22Rv1 (cell line): ENCODE data around the gene NRXN3.

Experiments used
- ZFX ChIP-seq: fragments of 450-650 bp; IDR thresholded peaks from 2 replicates; pipeline ENCODE4 v1.6.1; 2017; ENCODE audit warnings: antibody characterized with exemption, borderline replicate concordance
- TF ChIP-seq, protein P1 (sequence below): fragments of 450-650 bp; IDR thresholded peaks from 2 replicates; pipeline ENCODE4 v1.5.1; 2017; ENCODE audit warnings: mild to moderate bottlenecking

DNA sequence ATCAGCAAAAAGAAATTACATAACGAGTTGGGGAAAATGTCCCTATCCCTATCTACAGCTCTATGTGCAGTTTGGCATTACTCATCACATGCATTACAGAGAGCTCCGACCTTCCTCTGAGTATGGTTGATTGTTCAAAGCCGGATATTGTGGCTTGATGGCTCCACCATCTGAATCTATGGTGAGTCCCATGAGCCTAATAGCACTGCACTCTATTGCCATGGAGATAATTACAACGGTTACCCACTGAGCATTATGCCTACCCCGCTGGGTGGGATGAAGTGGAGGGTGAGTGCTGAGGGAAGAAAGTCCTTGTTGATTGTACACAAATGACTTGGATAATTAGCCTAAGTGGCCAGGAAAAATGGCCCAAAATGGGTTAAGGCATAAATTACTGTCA is 800.5 kb downstream of the NRXN3 start:
- TF ChIP-seq, protein P1, sequence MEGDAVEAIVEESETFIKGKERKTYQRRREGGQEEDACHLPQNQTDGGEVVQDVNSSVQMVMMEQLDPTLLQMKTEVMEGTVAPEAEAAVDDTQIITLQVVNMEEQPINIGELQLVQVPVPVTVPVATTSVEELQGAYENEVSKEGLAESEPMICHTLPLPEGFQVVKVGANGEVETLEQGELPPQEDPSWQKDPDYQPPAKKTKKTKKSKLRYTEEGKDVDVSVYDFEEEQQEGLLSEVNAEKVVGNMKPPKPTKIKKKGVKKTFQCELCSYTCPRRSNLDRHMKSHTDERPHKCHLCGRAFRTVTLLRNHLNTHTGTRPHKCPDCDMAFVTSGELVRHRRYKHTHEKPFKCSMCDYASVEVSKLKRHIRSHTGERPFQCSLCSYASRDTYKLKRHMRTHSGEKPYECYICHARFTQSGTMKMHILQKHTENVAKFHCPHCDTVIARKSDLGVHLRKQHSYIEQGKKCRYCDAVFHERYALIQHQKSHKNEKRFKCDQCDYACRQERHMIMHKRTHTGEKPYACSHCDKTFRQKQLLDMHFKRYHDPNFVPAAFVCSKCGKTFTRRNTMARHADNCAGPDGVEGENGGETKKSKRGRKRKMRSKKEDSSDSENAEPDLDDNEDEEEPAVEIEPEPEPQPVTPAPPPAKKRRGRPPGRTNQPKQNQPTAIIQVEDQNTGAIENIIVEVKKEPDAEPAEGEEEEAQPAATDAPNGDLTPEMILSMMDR, result no peak
- TF ChIP-seq ZFX, result no peak
